Type B pancreatic cell (in vitro differentiated cells): Measurements from ENCODE around the gene FBXO17. TPM values are rescaled to one million over a fixed set of nuclear protein-coding genes. Genes with fewer than 3 reads are reported as not detected.

Source experiments
- DNase-seq: peaks from one replicate; pipeline ENCODE4 v3.0.0; 2021; ENCODE audit warnings: mixed read lengths; ENCODE audit not compliant: unreplicated experiment; ENCODE audit errors: extremely low spot score
- H3K27ac Mint-ChIP-seq: 2 replicates; pipeline ENCODE4 v1.8.0; 2021; ENCODE audit warnings: mild to moderate bottlenecking, mixed read lengths
- H3K27me3 Mint-ChIP-seq: 2 replicates; pipeline ENCODE4 v1.8.0; 2021; ENCODE audit warnings: mixed read lengths
- H3K36me3 Mint-ChIP-seq: 2 replicates; pipeline ENCODE4 v1.8.0; 2021; ENCODE audit warnings: mixed read lengths
- H3K4me1 Mint-ChIP-seq: one replicate; pipeline ENCODE4 v1.8.0; 2021; ENCODE audit warnings: mixed read lengths; ENCODE audit not compliant: unreplicated experiment
- H3K4me3 Mint-ChIP-seq: 2 replicates; pipeline ENCODE4 v1.8.0; 2021; ENCODE audit warnings: mild to moderate bottlenecking, mixed read lengths
- H3K9me3 Mint-ChIP-seq: 2 replicates; pipeline ENCODE4 v1.8.0; 2021; ENCODE audit warnings: mixed read lengths
- CTCF ChIP-seq: fragments of 200-600 bp; sonication (generic); conservative IDR thresholded peaks from 2 replicates; pipeline ENCODE4 v1.5.0; 2021; ENCODE audit warnings: antibody characterized with exemption, mild to moderate bottlenecking
- total RNA-seq: library from RNA; stranded (reverse); gene quantifications from 2 replicates; pipeline ENCODE4 v1.2.1, GENCODE V29; 2021; ENCODE audit warnings: low replicate concordance

Gene FBXO17
- total RNA-seq, 1 donor from 2014 or later: 26.0 TPM

DNA sequence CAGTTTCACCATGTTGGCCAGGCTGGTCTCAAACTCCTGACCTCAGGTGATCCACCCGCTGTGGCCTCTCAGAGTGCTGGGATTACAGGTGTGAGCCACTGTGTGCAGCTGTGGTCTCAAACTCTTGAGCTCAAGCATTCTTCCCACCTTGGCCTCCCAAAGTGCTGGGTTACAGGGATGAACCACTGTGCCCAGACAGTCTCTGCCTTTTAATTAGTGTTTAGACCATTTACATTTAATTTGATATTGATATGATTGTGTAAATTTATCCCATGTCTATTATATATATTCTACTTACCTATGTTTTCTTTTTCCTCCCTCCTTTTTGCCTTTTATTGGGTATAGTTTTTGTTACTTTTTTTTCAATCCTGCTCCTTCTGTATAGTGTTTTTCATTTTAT, 73.9 kb downstream of the FBXO17 start:
- TF ChIP-seq CTCF: no peak
- peak overlapping the region; percentile 16 for H3K4me3 Mint-ChIP-seq
- H3K4me1 Mint-ChIP-seq: peaks cover 12% of the 10 kb centered on the region
- no peak overlapping the region for H3K27ac Mint-ChIP-seq
- H3K9me3 Mint-ChIP-seq: no peaks in the 10 kb centered on the region
- no peaks in the 10 kb centered on the region for H3K27me3 Mint-ChIP-seq
- DNase-seq: no peak
- H3K36me3 Mint-ChIP-seq: peaks cover 3% of the 10 kb centered on the region

- H3K4me3 Mint-ChIP-seq: peak overlapping the region; percentile 96
- no peak for TF ChIP-seq CTCF
- no peaks in the 10 kb centered on the region for H3K9me3 Mint-ChIP-seq
- H3K36me3 Mint-ChIP-seq: peaks cover 3% of the 10 kb centered on the region
- peak overlapping the region; percentile 97 for H3K27ac Mint-ChIP-seq
- peaks cover 12% of the 10 kb centered on the region for H3K4me1 Mint-ChIP-seq
- no peaks in the 10 kb centered on the region for H3K27me3 Mint-ChIP-seq
- no peak for DNase-seq
These were observed 74.8 kb downstream of the FBXO17 start for GRCh38 chr19:38900743-38901190.

GRCh38 chr19:38900202-38900629, 75.3 kb downstream of the FBXO17 start:
- no peak for TF ChIP-seq CTCF
- no peaks in the 10 kb centered on the region for H3K27me3 Mint-ChIP-seq
- DNase-seq: no peak
- H3K36me3 Mint-ChIP-seq: peaks cover 3% of the 10 kb centered on the region
- H3K4me1 Mint-ChIP-seq: peaks cover 12% of the 10 kb centered on the region
- peak overlapping the region; percentile 96 for H3K4me3 Mint-ChIP-seq
- peak overlapping the region; percentile 97 for H3K27ac Mint-ChIP-seq
- H3K9me3 Mint-ChIP-seq: no peaks in the 10 kb centered on the region

DNA sequence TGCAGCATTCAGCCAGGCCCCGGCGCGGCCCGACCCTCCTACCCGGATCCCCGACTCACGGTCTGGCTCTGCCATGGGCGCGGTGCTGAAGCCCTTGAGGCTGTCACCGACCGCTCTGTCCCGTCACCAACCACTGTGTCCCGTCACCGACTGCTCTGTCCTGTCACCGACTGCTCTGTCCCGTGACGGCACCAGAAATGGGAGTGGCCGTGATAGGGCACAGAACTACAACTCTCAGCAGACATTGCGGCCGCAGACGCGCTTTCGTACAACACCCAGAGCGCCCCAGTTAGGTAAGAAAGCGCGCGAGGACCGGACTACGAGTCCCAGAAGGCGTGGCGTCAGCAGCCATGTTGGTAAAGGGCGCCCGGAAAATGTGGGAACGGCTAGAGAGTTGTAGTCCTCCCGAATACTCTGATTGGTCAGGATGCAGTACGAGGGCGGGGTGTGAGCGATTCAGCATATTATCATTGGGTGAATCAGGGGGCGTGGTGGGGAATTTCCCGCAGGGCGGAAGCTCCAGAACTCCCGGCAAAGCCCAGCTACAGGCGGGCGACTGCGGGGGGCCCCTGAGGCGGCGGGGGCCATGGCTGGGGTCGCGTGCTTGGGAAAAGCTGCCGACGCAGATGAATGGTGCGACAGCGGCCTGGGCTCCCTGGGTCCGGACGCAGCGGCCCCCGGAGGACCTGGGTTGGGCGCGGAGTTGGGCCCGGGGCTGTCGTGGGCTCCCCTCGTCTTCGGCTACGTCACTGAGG, 75.9 kb downstream of the FBXO17 start, which contains the start of the genes NFKBIB and SIRT2:
Gene NFKBIB, plus strand, starts transcription at position 523 of the 755 bp plus-strand sequence. Its CDS starts 64 bp downstream, at position 587.
Gene SIRT2, minus strand, starts transcription at position 172 of the 755 bp plus-strand sequence. Its CDS starts 97 bp downstream, at position 75.
- Mint-ChIP-seq H3K4me3 (peak within 1 kb of the TSS; percentile 96), H3K4me1 (peaks cover 12% of the 10 kb centered on the region), H3K27me3 (no peaks in the 10 kb centered on the region), H3K36me3 (peaks cover 3% of the 10 kb centered on the region), H3K27ac (peak within 1 kb of the TSS; percentile 97), H3K9me3 (no peaks in the 10 kb centered on the region)
- no peak for TF ChIP-seq CTCF
- DNase-seq: peak; percentile 96

DNA sequence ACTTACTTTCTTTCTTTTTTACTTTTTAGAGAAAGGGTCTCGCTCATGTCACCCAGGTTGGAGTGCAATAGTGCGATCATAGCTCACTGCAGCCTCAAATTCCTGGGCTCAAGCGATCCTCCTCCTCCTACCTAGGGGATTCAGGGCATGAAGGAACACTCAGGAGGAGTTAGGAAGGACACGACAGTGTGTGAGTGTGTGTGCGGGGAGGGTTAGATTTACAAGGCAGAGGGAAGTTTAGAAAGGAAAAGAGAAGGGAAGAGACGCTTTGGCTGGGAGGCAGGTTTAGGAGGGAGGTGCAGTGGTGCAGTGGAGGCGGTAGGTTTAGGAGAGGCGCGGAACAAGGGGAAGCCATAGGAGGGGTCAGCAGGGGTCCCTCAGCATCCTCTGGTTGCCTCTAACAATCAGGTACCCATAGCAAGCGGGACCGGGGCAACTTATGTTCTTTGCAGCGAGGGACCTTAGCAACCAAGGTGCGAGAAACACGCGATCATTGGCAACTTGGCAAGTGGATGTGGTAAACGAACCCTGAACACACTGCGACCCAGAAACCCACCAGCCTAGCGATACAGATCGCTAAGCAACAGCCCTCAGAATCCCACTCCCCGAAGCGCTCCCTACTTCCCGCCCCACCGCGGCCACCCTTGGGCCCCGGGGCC, 76.6 kb downstream of the FBXO17 start:
- no peak for DNase-seq
- Mint-ChIP-seq H3K27ac (peak overlapping the region; percentile 97), H3K36me3 (peaks cover 3% of the 10 kb centered on the region), H3K4me1 (peaks cover 12% of the 10 kb centered on the region), H3K4me3 (peak overlapping the region; percentile 96), H3K9me3 (no peaks in the 10 kb centered on the region), H3K27me3 (no peaks in the 10 kb centered on the region)
- no peak for TF ChIP-seq CTCF
